ENCODE data around the gene MYOZ3.

The MYOZ3 gene

GRCh38 chr5:150658699-150659265 is 2.3 kb upstream of the MYOZ3 start:
- DNase-seq (ENCODE audit: low spot score), result no peak

GRCh38 chr5:150659360-150660107 is 1.5 kb upstream of the MYOZ3 start:
- no peak for DNase-seq (ENCODE audit: low spot score)

- no peak for DNase-seq (ENCODE audit: low spot score)
Measured at GRCh38 chr5:150660108-150660831, 781 bp upstream of the MYOZ3 start.

- DNase-seq (ENCODE audit: low spot score), result no peak
Measured at GRCh38 chr5:150661821-150662596, 958 bp downstream of the MYOZ3 start.

GRCh38 chr5:150662731-150663516 is 1.9 kb downstream of the MYOZ3 start:
- no peak for DNase-seq (ENCODE audit: low spot score)

GRCh38 chr5:150663936-150664335 is 2.9 kb downstream of the MYOZ3 start:
- DNase-seq (ENCODE audit: low spot score), result no peak

GRCh38 chr5:150665044-150665443 is 4.0 kb downstream of the MYOZ3 start:
- DNase-seq (ENCODE audit: low spot score), result no peak

- DNase-seq (ENCODE audit: low spot score), result peak; percentile 49
Measured at GRCh38 chr5:150670275-150670947, 9.4 kb downstream of the MYOZ3 start.

- DNase-seq (ENCODE audit: low spot score), result no peak
Measured at GRCh38 chr5:150670948-150671310, 9.9 kb downstream of the MYOZ3 start.

- DNase-seq (ENCODE audit: low spot score), result no peak
Measured at GRCh38 chr5:150671509-150672236, 10.6 kb downstream of the MYOZ3 start.

- no peak for DNase-seq (ENCODE audit: low spot score)
Measured at GRCh38 chr5:150672237-150672883, 11.3 kb downstream of the MYOZ3 start.

- DNase-seq (ENCODE audit: low spot score), result no peak
Measured at GRCh38 chr5:150672884-150673275, 11.8 kb downstream of the MYOZ3 start.

- no peak for DNase-seq (ENCODE audit: low spot score)
Measured at GRCh38 chr5:150674341-150674821, 13.3 kb downstream of the MYOZ3 start.

GRCh38 chr5:150675069-150675468 is 14.0 kb downstream of the MYOZ3 start:
- no peak for DNase-seq (ENCODE audit: low spot score)

- no peak for DNase-seq (ENCODE audit: low spot score)
Measured at GRCh38 chr5:150676578-150676977, 15.5 kb downstream of the MYOZ3 start.

GRCh38 chr5:150689120-150689519 is 28.1 kb downstream of the MYOZ3 start:
- no peak for DNase-seq (ENCODE audit: low spot score)

GRCh38 chr5:150690760-150691159 is 29.7 kb downstream of the MYOZ3 start:
- no peak for DNase-seq (ENCODE audit: low spot score)

GRCh38 chr5:150692276-150692675 is 31.2 kb downstream of the MYOZ3 start:
- no peak for DNase-seq (ENCODE audit: low spot score)

GRCh38 chr5:150694612-150695011 is 33.6 kb downstream of the MYOZ3 start:
- DNase-seq (ENCODE audit: low spot score), result no peak
